ENCODE data around the gene FHOD3.
A peak's percentile ranks its signal among the peaks of the same experiment; 100 is the strongest.

FHOD3 gene

GRCh38 chr18:36329684-36330434, 32.3 kb downstream of the FHOD3 start:
- H3K4me3 Mint-ChIP-seq: no peak overlapping the region
- H3K36me3 Mint-ChIP-seq (ENCODE audit: low read depth): no peaks in the 10 kb centered on the region
- H3K9me3 Mint-ChIP-seq: no peaks in the 10 kb centered on the region
- no peak overlapping the region for H3K27ac Mint-ChIP-seq
- peaks cover 8% of the 10 kb centered on the region for H3K27me3 Mint-ChIP-seq (ENCODE audit: low read depth, poor library complexity)
- H3K4me1 Mint-ChIP-seq: peaks cover 39% of the 10 kb centered on the region
- TF ChIP-seq CTCF (IDR thresholded peaks at IDR 0.05): no peak
- DNase-seq: no peak

DNA sequence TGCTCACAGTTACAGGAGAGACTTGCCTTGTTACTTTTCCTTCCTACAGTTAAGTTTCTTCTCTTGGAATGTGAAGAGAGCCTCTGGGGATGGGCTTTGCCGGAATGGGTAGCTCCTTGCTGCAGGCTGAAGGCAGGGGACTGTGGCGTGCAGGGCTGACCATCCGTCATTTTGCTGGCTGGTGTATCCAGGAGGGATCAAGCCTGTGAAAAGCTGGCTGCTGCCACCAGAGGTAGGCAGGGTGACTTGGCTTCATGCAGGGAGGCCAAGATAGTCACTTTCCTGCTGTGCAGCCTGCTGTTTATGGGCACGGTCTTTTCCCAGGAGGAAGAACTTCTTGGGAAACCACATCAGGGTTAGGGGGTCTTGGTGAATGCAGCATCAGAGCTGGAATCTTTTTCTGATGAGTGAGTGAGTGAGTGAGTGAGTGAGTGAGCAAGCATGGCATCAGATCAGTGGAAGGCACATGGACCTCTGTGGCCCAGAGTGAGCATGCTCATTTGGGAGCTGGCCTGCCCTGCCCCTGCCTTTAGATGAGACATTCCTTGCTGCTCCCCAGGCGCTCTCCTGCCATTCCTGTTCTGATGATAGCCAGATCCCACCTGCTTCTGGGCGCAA, 33.0 kb downstream of the FHOD3 start:
- peaks cover 8% of the 10 kb centered on the region for H3K27me3 Mint-ChIP-seq (ENCODE audit: low read depth, poor library complexity)
- peaks cover 39% of the 10 kb centered on the region for H3K4me1 Mint-ChIP-seq
- no peak for DNase-seq

DNA sequence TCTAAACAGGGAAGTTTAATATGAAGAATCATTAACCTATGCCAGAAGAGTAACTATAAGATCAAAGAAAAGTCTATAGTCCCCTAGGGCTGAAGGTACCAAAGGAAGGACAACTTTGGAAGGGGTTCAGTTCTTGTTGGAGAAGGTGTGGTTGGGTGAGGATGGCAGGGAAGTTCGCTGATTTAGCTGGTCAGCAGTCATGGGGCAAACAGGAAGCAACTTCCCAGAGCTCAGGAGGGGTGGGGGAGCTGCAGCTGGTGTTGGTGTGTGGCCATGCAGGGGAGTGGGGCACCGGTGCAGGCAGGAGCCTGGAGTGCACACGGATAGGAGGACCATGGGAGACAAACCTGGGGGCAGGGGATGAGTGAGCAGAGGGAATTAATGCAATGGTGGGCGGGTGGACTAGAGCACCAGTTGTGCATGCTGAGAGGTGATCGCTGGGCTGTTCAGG, 34.0 kb downstream of the FHOD3 start:
- H3K27me3 Mint-ChIP-seq (ENCODE audit: low read depth, poor library complexity): peaks cover 8% of the 10 kb centered on the region
- H3K9me3 Mint-ChIP-seq: no peaks in the 10 kb centered on the region
- DNase-seq: no peak
- H3K4me1 Mint-ChIP-seq: peaks cover 39% of the 10 kb centered on the region
- H3K4me3 Mint-ChIP-seq: no peak overlapping the region
- no peaks in the 10 kb centered on the region for H3K36me3 Mint-ChIP-seq (ENCODE audit: low read depth)
- no peak for TF ChIP-seq CTCF (IDR thresholded peaks at IDR 0.05)
- peak overlapping the region; percentile 62 for H3K27ac Mint-ChIP-seq

More for the DNA sequence above, 33.0 kb downstream of the FHOD3 start:
- no peaks in the 10 kb centered on the region for H3K9me3 Mint-ChIP-seq
- H3K27ac Mint-ChIP-seq: no peak overlapping the region
- TF ChIP-seq CTCF (IDR thresholded peaks at IDR 0.05): no peak
- no peak overlapping the region for H3K4me3 Mint-ChIP-seq
- H3K36me3 Mint-ChIP-seq (ENCODE audit: low read depth): no peaks in the 10 kb centered on the region

DNA sequence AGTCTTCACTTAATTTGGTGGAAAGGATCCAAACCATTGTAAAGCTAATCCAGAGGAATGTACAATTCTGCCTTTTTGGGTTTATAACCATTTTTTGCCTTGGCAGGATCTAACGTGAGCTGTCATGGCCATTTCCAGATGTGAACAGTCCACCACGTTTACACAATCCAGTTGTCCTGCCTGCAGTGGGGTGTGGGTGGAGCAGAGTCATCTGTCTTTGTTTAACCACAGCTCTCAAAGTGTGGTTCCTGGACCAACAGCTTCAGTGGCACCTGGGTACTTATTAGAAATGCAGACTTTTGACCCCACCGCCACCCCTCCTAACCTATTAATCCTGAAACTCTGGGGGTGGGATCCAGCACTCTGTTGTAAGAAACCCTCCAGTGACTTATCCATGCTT, 35.9 kb downstream of the FHOD3 start:
- H3K9me3 Mint-ChIP-seq: no peaks in the 10 kb centered on the region
- no peak overlapping the region for H3K4me3 Mint-ChIP-seq
- H3K4me1 Mint-ChIP-seq: peaks cover 47% of the 10 kb centered on the region
- H3K27ac Mint-ChIP-seq: no peak overlapping the region
- no peaks in the 10 kb centered on the region for H3K36me3 Mint-ChIP-seq (ENCODE audit: low read depth)
- H3K27me3 Mint-ChIP-seq (ENCODE audit: low read depth, poor library complexity): peaks cover 5% of the 10 kb centered on the region
- no peak for TF ChIP-seq CTCF (IDR thresholded peaks at IDR 0.05)
- no peak for DNase-seq

GRCh38 chr18:36334798-36335197, 37.3 kb downstream of the FHOD3 start:
- Mint-ChIP-seq H3K9me3 (no peaks in the 10 kb centered on the region), H3K4me3 (no peak overlapping the region), H3K36me3 (ENCODE audit: low read depth) (no peaks in the 10 kb centered on the region), H3K4me1 (peaks cover 43% of the 10 kb centered on the region), H3K27ac (no peak overlapping the region), H3K27me3 (ENCODE audit: low read depth, poor library complexity) (peaks cover 4% of the 10 kb centered on the region)
- TF ChIP-seq CTCF (IDR thresholded peaks at IDR 0.05): no peak
- no peak for DNase-seq

All from nephron progenitor cell (in vitro differentiated cells).